Bronchus fibroblast of lung (primary cell): ENCODE measurements around the gene FN3K. TPM values are rescaled to one million over a fixed set of nuclear protein-coding genes. Genes with fewer than 3 reads are reported as not detected.

ENCODE experiments used
- total RNA-seq: library from RNA; depleted of rRNA; stranded (reverse); fragments of >200 nt; gene quantifications from 2 replicates; pipeline ENCODE4 v1.2.3, GENCODE V29; 2015

The FN3K gene
- total RNA-seq = 1.3 TPM in 2 replicates

DNA sequence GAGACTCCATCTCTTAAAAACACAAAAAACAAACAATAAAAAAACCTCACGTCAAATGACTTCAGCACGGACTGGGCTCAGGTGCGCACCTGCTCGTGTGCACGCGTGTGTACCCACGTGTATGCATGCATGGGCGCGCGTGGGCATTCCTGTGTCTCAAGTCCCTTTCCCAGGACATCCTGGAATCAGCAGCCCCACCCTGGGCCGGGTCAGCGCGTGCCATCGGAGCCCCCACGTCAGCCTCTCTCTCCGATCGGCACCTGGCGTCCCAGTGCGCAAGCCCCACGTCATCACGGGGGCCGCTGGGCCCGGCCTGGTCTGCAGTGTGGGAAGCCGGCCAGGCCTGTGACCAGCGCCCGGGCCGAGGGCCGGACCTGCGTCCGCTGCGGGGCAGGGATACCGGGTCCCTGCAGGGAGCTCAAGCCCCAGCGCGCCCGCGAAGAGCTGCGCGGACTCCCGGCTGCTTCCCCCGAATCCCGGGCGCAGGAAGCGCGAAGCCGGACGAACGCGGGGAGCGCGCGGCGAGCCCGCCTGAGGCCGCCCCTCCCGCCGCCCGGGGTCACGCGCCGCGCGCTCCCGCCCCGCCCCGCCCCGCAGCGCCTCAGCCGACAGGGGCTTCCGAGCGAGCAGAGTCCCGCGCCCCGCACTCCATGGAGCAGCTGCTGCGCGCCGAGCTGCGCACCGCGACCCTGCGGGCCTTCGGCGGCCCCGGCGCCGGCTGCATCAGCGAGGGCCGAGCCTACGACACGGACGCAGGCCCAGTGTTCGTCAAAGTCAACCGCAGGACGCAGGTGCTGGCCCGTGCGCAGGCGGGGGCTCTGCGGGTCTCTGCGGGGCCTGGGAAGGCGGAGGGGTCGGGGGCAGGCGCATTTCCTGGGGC, at the start of gene FN3K:
TSS of gene FN3K (plus strand) at position 629 of the 880 bp plus-strand sequence. CDS start at position 651, 22 bp downstream.

DNA sequence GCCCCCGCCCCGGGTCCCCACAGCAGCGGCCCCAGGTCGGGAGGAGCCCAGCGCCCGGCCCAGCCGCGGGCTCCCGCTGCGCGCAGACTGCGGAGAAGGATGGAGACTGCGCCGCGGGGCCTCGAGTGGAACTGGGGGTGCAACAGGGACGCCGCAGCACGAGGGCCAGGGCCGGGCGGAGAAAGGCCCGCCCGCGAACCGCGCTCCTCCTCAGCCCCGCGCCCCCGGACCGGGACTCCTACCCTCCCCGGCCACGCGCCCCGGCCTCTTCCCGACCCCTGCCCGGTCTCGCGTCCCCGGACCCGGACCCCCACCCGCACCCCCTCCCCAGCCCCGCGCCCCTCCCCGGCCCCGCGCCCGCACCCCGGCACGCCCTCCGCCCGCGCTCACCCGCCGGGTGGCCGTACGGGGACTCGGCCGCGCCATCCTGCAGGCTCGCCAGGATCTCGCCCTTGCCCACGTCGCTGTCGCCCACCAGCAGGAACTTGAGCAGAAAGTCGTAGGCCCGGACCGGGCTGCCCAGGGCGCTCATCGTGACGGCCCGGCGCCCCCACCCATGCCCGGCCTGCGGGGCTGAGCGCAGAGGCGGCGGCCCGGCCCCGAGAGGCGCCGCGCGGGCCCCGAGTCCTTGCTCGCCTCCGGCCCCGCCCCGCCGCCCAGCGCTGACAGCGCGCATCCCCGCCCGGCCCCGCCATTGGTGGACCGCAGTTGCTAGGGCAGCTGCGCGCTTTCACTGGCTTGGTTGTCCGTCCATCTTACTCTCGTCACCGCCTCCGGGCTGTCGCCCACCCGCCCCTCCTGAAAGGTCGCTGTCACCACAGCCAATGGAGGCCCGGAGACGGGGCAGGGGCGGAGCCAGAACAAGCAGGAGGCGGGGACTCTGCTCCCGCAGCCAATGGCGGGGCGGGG, 37.1 kb upstream of the FN3K start, which contains the start of gene RAB40B:
TSS of gene RAB40B (minus strand) at position 634 of the 909 bp plus-strand sequence. CDS start at position 532, 102 bp downstream.

DNA sequence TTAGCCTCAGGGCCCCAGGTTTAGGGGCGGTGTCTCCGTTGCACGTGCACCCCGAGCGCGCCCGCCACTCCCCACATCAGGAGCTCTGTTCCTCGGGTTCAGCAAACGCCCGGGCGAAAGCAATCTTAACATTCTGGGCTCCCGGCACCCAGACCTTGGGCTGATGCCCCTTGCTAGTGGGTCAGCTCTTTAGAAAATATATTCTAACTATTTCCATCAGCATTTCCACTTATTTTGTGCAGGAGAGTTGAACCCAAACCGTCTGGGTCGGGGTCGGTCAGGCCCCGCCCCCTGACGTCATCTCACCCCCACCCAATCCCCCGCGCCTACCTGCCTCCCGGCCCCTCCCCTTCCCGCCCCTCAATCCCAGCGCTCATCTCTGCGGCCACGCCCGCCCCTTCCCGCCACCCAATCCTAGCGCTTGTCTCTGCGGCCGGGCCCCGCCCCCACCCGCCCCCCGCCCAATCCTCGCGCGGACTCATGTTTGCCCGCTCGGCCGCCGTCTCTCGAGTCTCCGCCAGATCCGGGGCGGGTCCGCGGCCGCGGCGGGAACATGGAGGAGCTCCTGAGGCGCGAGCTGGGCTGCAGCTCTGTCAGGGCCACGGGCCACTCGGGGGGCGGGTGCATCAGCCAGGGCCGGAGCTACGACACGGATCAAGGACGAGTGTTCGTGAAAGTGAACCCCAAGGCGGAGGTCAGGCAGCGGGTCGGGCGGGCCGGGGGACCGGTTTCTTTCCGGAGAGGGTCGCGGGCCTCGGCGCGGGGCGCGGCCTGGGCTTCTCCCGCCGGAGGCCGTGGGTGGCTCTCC, 19.0 kb upstream of the FN3K start, which contains the start of gene FN3KRP:
TSS of gene FN3KRP (plus strand) at position 504 of the 808 bp plus-strand sequence. CDS start at position 554, 50 bp downstream.

DNA sequence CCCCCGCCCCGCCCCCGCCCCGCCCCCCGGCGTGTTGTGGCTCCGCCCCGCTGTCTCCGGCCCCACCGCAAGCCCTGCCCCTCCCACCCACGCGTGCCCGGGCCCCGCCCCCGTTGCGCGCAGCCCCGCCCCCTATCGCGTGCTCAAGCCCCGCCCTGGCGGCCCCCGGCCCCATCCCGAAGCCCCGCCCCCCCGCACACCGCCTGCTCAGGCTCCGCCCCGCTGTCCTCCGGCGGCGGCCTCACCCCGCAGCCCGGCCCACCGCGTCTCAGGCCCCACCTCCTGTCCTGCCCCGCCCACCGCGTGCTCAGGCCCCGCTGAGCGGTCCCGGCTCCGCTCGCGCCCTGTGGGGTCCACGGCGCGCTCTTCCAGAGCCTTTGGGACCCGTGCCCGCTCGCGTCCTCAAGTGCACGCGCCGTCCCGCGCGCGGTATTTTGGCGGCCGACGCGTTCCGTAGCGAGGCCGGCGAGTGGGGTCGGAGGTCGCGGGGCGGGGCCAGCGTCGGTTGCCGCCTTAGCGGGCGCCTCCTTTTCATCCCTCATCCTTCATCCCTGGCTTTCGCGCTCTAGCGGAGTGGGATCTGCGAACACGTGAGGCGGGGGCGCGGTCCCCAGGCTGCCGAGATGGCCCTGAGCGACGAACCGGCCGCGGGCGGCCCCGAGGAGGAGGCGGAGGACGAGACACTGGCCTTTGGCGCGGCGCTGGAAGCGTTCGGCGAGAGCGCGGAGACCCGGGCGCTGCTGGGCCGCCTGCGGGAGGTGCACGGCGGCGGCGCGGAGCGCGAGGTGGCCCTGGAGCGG, 16.4 kb downstream of the FN3K start, which contains the start of gene TBCD:
TSS of gene TBCD (plus strand) at position 495 of the 800 bp plus-strand sequence. CDS start at position 624, 129 bp downstream.

Other genes starting within 250 kb of the FN3K start
- 36.6 and 36.7 TPM in 2 replicates for gene FOXK2, start 215.9 kb upstream of the FN3K start, total RNA-seq
- 53.4 and 57.0 TPM in 2 replicates for gene WDR45B, start 87.2 kb upstream of the FN3K start, total RNA-seq
- gene RAB40B, start 36.9 kb upstream of the FN3K start, total RNA-seq = 5.2 and 5.4 TPM in 2 replicates
- 24.7 and 29.6 TPM in 2 replicates for gene FN3KRP, start 18.9 kb upstream of the FN3K start, total RNA-seq
- gene TBCD, start 16.4 kb downstream of the FN3K start, total RNA-seq = 40.0 and 48.8 TPM in 2 replicates
- not detected in 2 replicates for gene ZNF750, start 104.4 kb downstream of the FN3K start, total RNA-seq